Astrocyte (in vitro differentiated cells and primary cell): ENCODE data around the gene CTAG1A. TPM values are rescaled to one million over a fixed set of nuclear protein-coding genes. Genes with fewer than 3 reads are reported as not detected.
"Not testable (repeated sequence)": the region's sequence is repeated elsewhere in the genome, so short reads cannot be mapped to it uniquely, and the experiment has no call there.

Experiments
- DNase-seq: peaks from one replicate; pipeline ENCODE4 v3.0.0-alpha.2; 2010; ENCODE audit warnings: low read depth
- FAIRE-seq: peaks from 2 replicates; lab custom pipeline; 2011; peaks lifted over from hg19 to GRCh38; lab: Jason Lieb, UNC
- H2AFZ ChIP-seq: 2 replicates; pipeline ENCODE4 v1.6.0; 2012; ENCODE audit warnings: low read depth, low read length, inconsistent platforms
- H3K27ac ChIP-seq: 2 replicates; pipeline ENCODE4 v1.5.1; 2011; ENCODE audit warnings: low read depth, low read length, inconsistent platforms
- H3K27me3 ChIP-seq: 2 replicates; pipeline ENCODE4 v1.6.0; 2011; ENCODE audit warnings: low read length, inconsistent platforms; ENCODE audit not compliant: insufficient read depth
- H3K36me3 ChIP-seq: 2 replicates; pipeline ENCODE4 v1.5.1; 2011; ENCODE audit warnings: low read length, inconsistent platforms; ENCODE audit not compliant: insufficient read depth
- H3K4me1 ChIP-seq: 2 replicates; pipeline ENCODE4 v1.5.1; 2011; ENCODE audit warnings: low read length, inconsistent platforms; ENCODE audit not compliant: insufficient read depth
- H3K4me2 ChIP-seq: 2 replicates; pipeline ENCODE4 v1.6.0; 2012; ENCODE audit warnings: low read length, inconsistent platforms
- H3K4me3 ChIP-seq: 2 replicates; pipeline ENCODE4 v1.5.1; 2011; ENCODE audit warnings: low read depth, mild to moderate bottlenecking, low read length, inconsistent platforms; ENCODE audit not compliant: insufficient read depth
- H3K79me2 ChIP-seq: 2 replicates; pipeline ENCODE4 v1.6.0; 2012; ENCODE audit warnings: mild to moderate bottlenecking, low read length, inconsistent platforms; ENCODE audit not compliant: insufficient read depth
- H3K9ac ChIP-seq: 2 replicates; pipeline ENCODE4 v1.6.0; 2012; ENCODE audit warnings: mild to moderate bottlenecking, low read length, inconsistent platforms
- H3K9me3 ChIP-seq: 2 replicates; pipeline ENCODE4 v1.5.1; 2012; ENCODE audit warnings: low read depth, mild to moderate bottlenecking, low read length, inconsistent platforms; ENCODE audit not compliant: insufficient read depth
- H4K20me1 ChIP-seq: 2 replicates; pipeline ENCODE4 v1.6.0; 2012; ENCODE audit warnings: low read length, inconsistent platforms; ENCODE audit not compliant: insufficient read depth
- H3K27ac Mint-ChIP-seq: one replicate; pipeline ENCODE4 v1.8.0; 2021; ENCODE audit warnings: mild to moderate bottlenecking, mixed read lengths; ENCODE audit not compliant: unreplicated experiment
- H3K27me3 Mint-ChIP-seq: one replicate; pipeline ENCODE4 v1.8.0; 2021; ENCODE audit warnings: low read depth, mixed read lengths; ENCODE audit not compliant: unreplicated experiment
- H3K36me3 Mint-ChIP-seq: one replicate; pipeline ENCODE4 v1.8.0; 2021; ENCODE audit warnings: low read depth, mixed read lengths; ENCODE audit not compliant: unreplicated experiment
- H3K4me1 Mint-ChIP-seq: one replicate; pipeline ENCODE4 v1.8.0; 2021; ENCODE audit warnings: low read depth, mixed read lengths; ENCODE audit not compliant: unreplicated experiment
- H3K4me3 Mint-ChIP-seq: one replicate; pipeline ENCODE4 v1.8.0; 2021; ENCODE audit warnings: mild to moderate bottlenecking, moderate library complexity, mixed read lengths; ENCODE audit not compliant: unreplicated experiment
- H3K9me3 Mint-ChIP-seq: one replicate; pipeline ENCODE4 v1.8.0; 2021; ENCODE audit warnings: mild to moderate bottlenecking, mixed read lengths; ENCODE audit not compliant: unreplicated experiment
- total RNA-seq: library from RNA; stranded (reverse); gene quantifications from 2 replicates; pipeline ENCODE4 v1.2.1, GENCODE V29; 2021

Gene CTAG1A
- total RNA-seq, 1 donor from 2014 or later: not detected

DNA sequence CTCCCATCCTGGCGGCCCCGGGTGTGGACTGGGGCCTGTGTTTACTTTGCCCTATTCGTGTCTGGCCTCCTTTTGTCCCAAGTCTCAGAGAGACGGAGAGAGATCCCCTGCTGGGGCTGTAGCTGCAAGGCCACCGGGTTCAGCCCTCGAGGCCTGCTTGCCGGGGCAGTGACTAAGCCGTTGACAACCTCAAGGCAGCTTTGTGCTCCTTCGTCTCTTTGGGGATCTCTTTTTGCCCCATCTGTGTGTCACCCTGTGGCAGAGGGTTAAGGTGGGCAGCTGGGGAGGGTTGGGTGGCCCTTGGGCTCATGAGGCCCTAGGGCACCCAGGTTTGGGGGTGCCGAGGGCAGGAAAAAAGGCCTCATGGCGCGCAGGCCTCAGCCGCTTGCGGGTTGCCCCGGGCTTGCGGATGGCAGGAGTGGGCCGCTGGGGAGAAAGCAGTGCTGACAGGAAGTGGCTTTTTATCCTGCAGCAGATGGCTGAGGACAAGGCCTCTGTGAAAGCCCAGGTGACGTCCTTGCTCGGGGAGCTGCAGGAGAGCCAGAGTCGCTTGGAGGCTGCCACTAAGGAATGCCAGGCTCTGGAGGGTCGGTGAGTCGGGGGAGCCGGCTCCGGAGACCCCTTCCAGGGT, 26.8 kb upstream of the CTAG1A start:
- not testable (repeated sequence) for H3K4me3 Mint-ChIP-seq, H3K4me2 ChIP-seq, H3K36me3 Mint-ChIP-seq, H3K27me3 ChIP-seq, H3K9me3 ChIP-seq, H3K9me3 Mint-ChIP-seq, DNase-seq, H3K9ac ChIP-seq, H3K36me3 ChIP-seq, FAIRE-seq, H3K4me1 Mint-ChIP-seq, H3K27ac ChIP-seq, H3K79me2 ChIP-seq, H2AFZ ChIP-seq, H3K27ac Mint-ChIP-seq, H3K4me3 ChIP-seq, H3K4me1 ChIP-seq, H3K27me3 Mint-ChIP-seq
- H4K20me1 ChIP-seq: peaks cover 11% of the 10 kb centered on the region

DNA sequence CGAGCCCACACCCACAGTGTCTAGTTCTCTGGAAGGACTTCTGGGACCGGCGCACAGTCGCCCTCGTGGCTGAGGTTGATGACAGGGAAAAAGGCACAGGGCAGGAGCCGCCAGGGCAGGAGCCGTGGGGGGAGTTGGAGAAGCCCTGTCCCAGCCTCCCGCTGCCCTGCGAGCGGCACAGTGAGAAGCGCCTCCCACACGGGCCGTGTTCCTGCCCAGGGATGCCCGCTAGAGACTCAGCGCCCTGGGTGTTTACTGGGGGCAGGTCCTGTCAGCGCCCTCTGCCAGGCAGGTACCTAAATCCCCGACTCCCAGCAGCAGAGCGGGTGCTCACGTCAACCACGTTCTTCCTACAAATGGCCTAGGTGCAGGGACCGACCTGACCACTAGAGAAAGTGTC, 26.0 kb upstream of the CTAG1A start:
- H4K20me1 ChIP-seq, H3K4me3 Mint-ChIP-seq, H3K9me3 ChIP-seq, H3K27ac Mint-ChIP-seq, H3K27ac ChIP-seq, H3K4me3 ChIP-seq, H3K27me3 Mint-ChIP-seq, H3K27me3 ChIP-seq, H3K4me2 ChIP-seq, H2AFZ ChIP-seq, H3K36me3 Mint-ChIP-seq, H3K9me3 Mint-ChIP-seq, DNase-seq, H3K79me2 ChIP-seq, H3K4me1 Mint-ChIP-seq, H3K4me1 ChIP-seq, FAIRE-seq, H3K9ac ChIP-seq, H3K36me3 ChIP-seq: not testable (repeated sequence)

DNA sequence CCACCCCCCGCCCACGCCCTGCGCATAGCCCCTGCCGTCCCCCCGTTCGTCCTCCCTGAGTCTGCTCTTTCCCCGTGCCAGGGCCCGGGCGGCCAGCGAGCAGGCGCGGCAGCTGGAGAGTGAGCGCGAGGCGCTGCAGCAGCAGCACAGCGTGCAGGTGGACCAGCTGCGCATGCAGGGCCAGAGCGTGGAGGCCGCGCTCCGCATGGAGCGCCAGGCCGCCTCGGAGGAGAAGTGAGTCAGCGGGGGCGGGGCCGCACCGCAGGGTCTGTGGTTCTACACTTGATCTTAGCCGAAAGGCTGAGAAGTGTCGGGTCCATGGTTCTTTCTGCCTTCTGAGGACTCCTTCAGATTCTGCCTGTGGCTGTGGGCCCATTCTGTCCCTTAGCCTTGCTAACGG, 24.6 kb upstream of the CTAG1A start:
- H3K4me1 Mint-ChIP-seq, H3K4me2 ChIP-seq, H3K27ac Mint-ChIP-seq: not testable (repeated sequence)

DNA sequence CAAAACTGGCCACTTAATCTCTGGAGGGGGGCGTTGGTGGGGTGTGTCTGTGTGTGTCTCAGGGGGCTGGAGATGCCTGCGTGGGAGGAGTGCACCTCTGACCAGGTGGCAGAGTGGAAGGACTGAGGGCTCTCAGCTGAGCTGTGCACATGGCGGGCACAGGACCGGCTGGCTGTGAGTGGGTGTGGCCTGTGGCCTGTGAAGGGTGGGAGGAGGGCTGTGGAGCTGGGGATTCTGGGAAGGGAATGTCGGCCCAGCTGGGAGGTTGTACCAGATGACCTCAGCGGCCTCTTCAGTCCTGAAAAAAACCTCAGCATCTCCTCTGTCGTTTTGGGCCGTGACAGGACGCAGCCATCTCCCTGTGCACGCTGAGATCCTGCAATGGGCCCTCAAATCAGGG, 22.6 kb upstream of the CTAG1A start:
- H3K79me2 ChIP-seq, H3K36me3 ChIP-seq, H3K9me3 Mint-ChIP-seq, H3K4me2 ChIP-seq, H2AFZ ChIP-seq, H3K27me3 Mint-ChIP-seq, H3K4me1 ChIP-seq, H3K4me3 ChIP-seq, DNase-seq, H3K27ac ChIP-seq, H3K4me1 Mint-ChIP-seq, H3K9me3 ChIP-seq, FAIRE-seq, H3K27me3 ChIP-seq, H4K20me1 ChIP-seq, H3K9ac ChIP-seq, H3K4me3 Mint-ChIP-seq, H3K27ac Mint-ChIP-seq, H3K36me3 Mint-ChIP-seq: not testable (repeated sequence)

More for the DNA sequence above, 24.6 kb upstream of the CTAG1A start:
- not testable (repeated sequence) for FAIRE-seq, H3K27me3 Mint-ChIP-seq, H3K27me3 ChIP-seq, H3K9me3 ChIP-seq, H3K9me3 Mint-ChIP-seq, H3K79me2 ChIP-seq, H3K36me3 ChIP-seq, H2AFZ ChIP-seq, DNase-seq, H3K36me3 Mint-ChIP-seq, H3K9ac ChIP-seq, H3K4me1 ChIP-seq, H3K4me3 ChIP-seq, H3K4me3 Mint-ChIP-seq, H4K20me1 ChIP-seq, H3K27ac ChIP-seq

DNA sequence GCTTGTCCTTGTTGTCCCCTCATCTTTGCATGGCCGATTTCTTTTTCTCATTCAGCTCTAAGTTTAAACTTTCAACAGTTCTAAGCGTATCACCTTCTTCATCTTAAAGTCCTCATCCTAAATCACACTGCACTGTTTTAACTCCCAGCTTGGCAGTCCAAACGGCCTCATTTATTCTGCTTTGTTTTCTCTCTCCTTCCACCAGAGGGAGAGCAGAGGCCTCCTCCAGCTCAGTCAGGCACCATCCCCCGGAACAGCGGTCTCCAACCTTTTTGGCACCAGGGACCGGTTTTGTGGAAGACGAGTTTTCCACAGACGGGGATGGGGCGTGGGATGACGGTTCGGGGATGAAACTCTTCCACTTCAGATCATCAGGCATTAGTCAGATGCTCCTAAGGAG, 14.6 kb upstream of the CTAG1A start:
- not testable (repeated sequence) for H3K27ac Mint-ChIP-seq, H3K9me3 ChIP-seq, H3K4me3 Mint-ChIP-seq, H3K9me3 Mint-ChIP-seq, H3K4me1 ChIP-seq, H3K27me3 ChIP-seq, H3K27ac ChIP-seq, H3K4me3 ChIP-seq, H3K27me3 Mint-ChIP-seq, H3K9ac ChIP-seq, H3K4me2 ChIP-seq, H4K20me1 ChIP-seq, H3K36me3 Mint-ChIP-seq, H3K79me2 ChIP-seq, H3K36me3 ChIP-seq, DNase-seq, H3K4me1 Mint-ChIP-seq, H2AFZ ChIP-seq
- FAIRE-seq: peak; percentile 99

DNA sequence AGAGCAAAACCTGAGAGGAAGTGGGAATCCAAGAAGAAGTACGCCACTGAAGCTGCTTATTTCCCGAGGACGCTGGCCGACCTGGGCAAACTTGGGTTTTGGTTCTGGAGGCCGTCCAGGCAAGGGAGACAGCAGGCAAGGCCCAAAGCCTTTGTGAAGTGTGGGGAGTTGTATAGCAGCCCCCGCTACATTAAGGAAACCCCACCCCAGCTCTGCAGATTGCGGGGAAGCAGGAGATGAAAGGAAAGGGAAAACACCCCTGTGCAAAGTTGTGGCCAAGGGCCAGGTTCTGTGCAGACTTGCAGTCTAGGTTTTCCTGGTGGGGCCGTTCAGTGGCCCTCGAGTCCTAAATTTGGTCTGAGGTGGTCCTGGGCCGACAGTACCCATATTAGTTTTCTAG, 11.9 kb upstream of the CTAG1A start:
- DNase-seq: not testable (repeated sequence)

More for the DNA sequence above, 11.9 kb upstream of the CTAG1A start:
- H3K4me1 Mint-ChIP-seq, H3K4me1 ChIP-seq, H3K4me3 ChIP-seq, H4K20me1 ChIP-seq, FAIRE-seq, H3K27me3 ChIP-seq, H3K27ac ChIP-seq, H3K27ac Mint-ChIP-seq, H3K4me2 ChIP-seq, H2AFZ ChIP-seq, H3K79me2 ChIP-seq, H3K9me3 ChIP-seq, H3K27me3 Mint-ChIP-seq, H3K36me3 Mint-ChIP-seq, H3K36me3 ChIP-seq, H3K9ac ChIP-seq, H3K9me3 Mint-ChIP-seq, H3K4me3 Mint-ChIP-seq: not testable (repeated sequence)
